ENCODE measurements around the gene PNKP.

Gene PNKP

DNA sequence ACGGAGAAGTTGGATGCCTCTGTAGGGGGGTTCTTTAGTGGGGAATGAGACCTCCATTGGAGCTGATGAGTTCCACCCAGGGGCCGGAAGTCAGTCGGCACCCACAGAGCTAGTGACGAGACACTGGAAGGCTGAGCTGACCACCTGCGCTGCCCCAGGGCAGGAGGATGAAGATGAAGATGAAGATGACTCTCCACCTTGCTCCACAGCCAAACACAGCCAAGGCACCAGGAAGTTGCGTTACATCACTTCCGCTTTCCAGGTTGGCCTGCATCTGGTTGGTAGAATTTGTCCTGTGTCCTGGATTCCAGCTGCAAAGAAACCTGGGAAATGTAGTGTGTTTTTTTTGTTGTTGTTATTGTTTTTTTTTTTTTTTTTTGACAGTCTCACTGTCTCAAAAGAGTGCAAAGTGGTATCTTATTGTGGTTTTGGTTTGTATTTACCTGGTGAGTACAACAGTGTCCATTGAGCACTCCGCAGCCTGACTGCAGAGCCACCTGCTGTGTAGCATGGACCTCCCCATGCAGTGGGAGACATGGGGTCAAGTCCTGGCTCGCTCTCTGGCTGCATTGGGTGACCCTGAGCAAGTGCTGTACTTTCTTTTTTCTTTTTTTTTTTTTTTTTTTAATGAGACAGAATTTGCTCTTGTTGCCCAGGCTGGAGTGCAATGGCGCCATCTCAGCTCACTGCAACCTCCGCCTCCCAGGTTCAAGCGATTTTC lies 12.0 kb upstream of the PNKP start:
- Histone ChIP-seq H3K9me3 (ENCODE audit: insufficient read depth, low read depth, low read length) (no peaks in the 10 kb centered on the region), H3K79me2 (ENCODE audit: insufficient read depth, low read length) (peaks cover 32% of the 10 kb centered on the region), H2AFZ (ENCODE audit: low read length) (no peak overlapping the region), H3K4me2 (ENCODE audit: low read depth, low read length, poor library complexity, severe bottlenecking) (peak overlapping the region; percentile 99), H3K4me3 (ENCODE audit: low read length, poor library complexity, severe bottlenecking) (peak overlapping the region; percentile 95), H3K4me1 (ENCODE audit: insufficient read depth, low read length, poor library complexity, severe bottlenecking) (peaks cover 24% of the 10 kb centered on the region), H3K9ac (ENCODE audit: low read depth, low read length, poor library complexity, severe bottlenecking) (no peak overlapping the region), H3K27me3 (ENCODE audit: insufficient read depth, low read length, poor library complexity, severe bottlenecking) (no peaks in the 10 kb centered on the region), H3K9me2 (replicated peaks; ENCODE audit: low read depth, low read length) (no peaks in the 10 kb centered on the region), H3F3A (ENCODE audit: low read depth) (no peaks in the 10 kb centered on the region), H4K20me1 (ENCODE audit: insufficient read depth, low read length, poor library complexity, severe bottlenecking) (peaks cover 11% of the 10 kb centered on the region), H3K36me3 (ENCODE audit: insufficient read depth, low read length) (peaks cover 14% of the 10 kb centered on the region; the same call in 1 of the 2 replicates)
- no peak for TF ChIP-seq EZH2phosphoT487 (IDR thresholded peaks at IDR 0.05; ENCODE audit: borderline replicate concordance)
- TF ChIP-seq, protein P1, sequence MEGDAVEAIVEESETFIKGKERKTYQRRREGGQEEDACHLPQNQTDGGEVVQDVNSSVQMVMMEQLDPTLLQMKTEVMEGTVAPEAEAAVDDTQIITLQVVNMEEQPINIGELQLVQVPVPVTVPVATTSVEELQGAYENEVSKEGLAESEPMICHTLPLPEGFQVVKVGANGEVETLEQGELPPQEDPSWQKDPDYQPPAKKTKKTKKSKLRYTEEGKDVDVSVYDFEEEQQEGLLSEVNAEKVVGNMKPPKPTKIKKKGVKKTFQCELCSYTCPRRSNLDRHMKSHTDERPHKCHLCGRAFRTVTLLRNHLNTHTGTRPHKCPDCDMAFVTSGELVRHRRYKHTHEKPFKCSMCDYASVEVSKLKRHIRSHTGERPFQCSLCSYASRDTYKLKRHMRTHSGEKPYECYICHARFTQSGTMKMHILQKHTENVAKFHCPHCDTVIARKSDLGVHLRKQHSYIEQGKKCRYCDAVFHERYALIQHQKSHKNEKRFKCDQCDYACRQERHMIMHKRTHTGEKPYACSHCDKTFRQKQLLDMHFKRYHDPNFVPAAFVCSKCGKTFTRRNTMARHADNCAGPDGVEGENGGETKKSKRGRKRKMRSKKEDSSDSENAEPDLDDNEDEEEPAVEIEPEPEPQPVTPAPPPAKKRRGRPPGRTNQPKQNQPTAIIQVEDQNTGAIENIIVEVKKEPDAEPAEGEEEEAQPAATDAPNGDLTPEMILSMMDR (conservative IDR thresholded peaks at IDR 0.05; ENCODE audit: low read length) = no peak

DNA sequence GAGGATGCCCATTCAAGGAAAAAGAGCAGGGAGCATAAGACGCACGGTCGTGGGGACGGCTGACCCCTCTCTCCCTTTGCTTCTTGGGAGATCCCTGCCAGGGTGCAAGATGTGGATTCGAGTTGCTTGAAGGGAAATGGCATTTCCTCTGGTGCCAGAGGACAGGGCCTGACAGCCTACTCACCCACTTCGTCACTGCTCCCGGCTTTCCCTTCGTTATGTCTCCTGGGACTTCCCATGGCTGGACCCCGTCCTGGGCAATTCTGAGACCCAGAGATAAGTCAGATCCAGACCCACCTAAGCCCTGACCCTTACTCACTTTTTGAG lies 11.3 kb upstream of the PNKP start:
- Histone ChIP-seq H3K27me3 (ENCODE audit: insufficient read depth, low read length, poor library complexity, severe bottlenecking) (no peaks in the 10 kb centered on the region), H3K4me3 (ENCODE audit: low read length, poor library complexity, severe bottlenecking) (peak overlapping the region; percentile 95), H3K9me3 (ENCODE audit: insufficient read depth, low read depth, low read length) (no peaks in the 10 kb centered on the region), H4K20me1 (ENCODE audit: insufficient read depth, low read length, poor library complexity, severe bottlenecking) (peaks cover 11% of the 10 kb centered on the region), H3K4me1 (ENCODE audit: insufficient read depth, low read length, poor library complexity, severe bottlenecking) (peaks cover 24% of the 10 kb centered on the region), H3K36me3 (ENCODE audit: insufficient read depth, low read length) (peaks cover 10% of the 10 kb centered on the region; the same call in 1 of the 2 replicates), H3K79me2 (ENCODE audit: insufficient read depth, low read length) (peaks cover 34% of the 10 kb centered on the region), H3K9ac (ENCODE audit: low read depth, low read length, poor library complexity, severe bottlenecking) (peak overlapping the region; percentile 91), H3K9me2 (replicated peaks; ENCODE audit: low read depth, low read length) (no peaks in the 10 kb centered on the region), H3F3A (ENCODE audit: low read depth) (no peaks in the 10 kb centered on the region), H2AFZ (ENCODE audit: low read length) (no peak overlapping the region), H3K4me2 (ENCODE audit: low read depth, low read length, poor library complexity, severe bottlenecking) (peak overlapping the region; percentile 99)
- TF ChIP-seq, protein P1 (conservative IDR thresholded peaks at IDR 0.05; ENCODE audit: low read length) = no peak
- no peak for TF ChIP-seq EZH2phosphoT487 (IDR thresholded peaks at IDR 0.05; ENCODE audit: borderline replicate concordance)

GRCh38 chr19:49877879-49878743 lies 10.7 kb upstream of the PNKP start:
- Histone ChIP-seq H3K4me1 (ENCODE audit: insufficient read depth, low read length, poor library complexity, severe bottlenecking) (peaks cover 24% of the 10 kb centered on the region), H4K20me1 (ENCODE audit: insufficient read depth, low read length, poor library complexity, severe bottlenecking) (peaks cover 11% of the 10 kb centered on the region), H3K36me3 (ENCODE audit: insufficient read depth, low read length) (peaks cover 9% of the 10 kb centered on the region; the same call in 1 of the 2 replicates), H2AFZ (ENCODE audit: low read length) (peak overlapping the region; percentile 86), H3K79me2 (ENCODE audit: insufficient read depth, low read length) (peaks cover 34% of the 10 kb centered on the region), H3F3A (ENCODE audit: low read depth) (no peaks in the 10 kb centered on the region), H3K9me2 (replicated peaks; ENCODE audit: low read depth, low read length) (no peaks in the 10 kb centered on the region), H3K9me3 (ENCODE audit: insufficient read depth, low read depth, low read length) (no peaks in the 10 kb centered on the region), H3K4me3 (ENCODE audit: low read length, poor library complexity, severe bottlenecking) (peak overlapping the region; percentile 95), H3K27me3 (ENCODE audit: insufficient read depth, low read length, poor library complexity, severe bottlenecking) (no peaks in the 10 kb centered on the region), H3K9ac (ENCODE audit: low read depth, low read length, poor library complexity, severe bottlenecking) (peak overlapping the region; percentile 91), H3K4me2 (ENCODE audit: low read depth, low read length, poor library complexity, severe bottlenecking) (peak overlapping the region; percentile 99)
- no peak for TF ChIP-seq EZH2phosphoT487 (IDR thresholded peaks at IDR 0.05; ENCODE audit: borderline replicate concordance)
- TF ChIP-seq, protein P1 (conservative IDR thresholded peaks at IDR 0.05; ENCODE audit: low read length) = no peak
